Vagina (tissue), 2 donors: ENCODE data around the gene FRYL.
A peak's percentile ranks its signal among the peaks of the same experiment; 100 is the strongest.

Experiments used
- CTCF ChIP-seq, 3 experiments: fragments of 450-650 bp in 2 of 3; fragments of 200-600 bp in 1 of 3; sonication (generic) in 1 of 3; IDR thresholded peaks; one replicate each; pipeline ENCODE4 v1.5.1; 2017 to 2019; ENCODE audit warnings: antibody characterized with exemption in 3 of 3, mild to moderate bottlenecking in 2 of 3, moderate library complexity in 2 of 3
- POLR2AphosphoS5 ChIP-seq, 2 donors: sonication (generic); formaldehyde crosslinking; IDR thresholded peaks; one replicate each; pipeline ENCODE4 v1.9.0; 2017; ENCODE audit warnings: antibody characterized with exemption in 2 of 2, mild to moderate bottlenecking in 2 of 2, low read depth in 1 of 2; ENCODE audit not compliant: insufficient read depth in 1 of 2

DNA sequence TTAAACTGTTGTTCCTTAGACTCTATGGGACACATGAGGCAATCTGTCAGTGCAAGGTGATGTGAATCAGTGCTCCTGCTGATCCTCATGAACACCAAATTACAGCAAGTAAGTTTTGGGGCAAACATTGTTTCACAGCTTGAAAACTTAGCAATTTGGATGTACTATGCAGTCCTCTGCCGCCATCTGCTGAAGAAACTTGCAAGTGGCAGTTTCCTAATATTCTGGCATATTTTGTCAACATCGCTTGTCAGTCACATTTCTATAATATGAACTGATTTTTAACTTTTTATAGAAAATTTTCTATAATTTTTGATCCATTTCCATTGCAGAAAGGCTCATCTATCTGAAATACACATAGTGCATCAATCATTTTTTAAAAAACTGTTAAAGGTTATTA lies 233.7 kb downstream of the FRYL start:
- TF ChIP-seq POLR2AphosphoS5 (IDR thresholded peaks at IDR 0.05; ENCODE audit: insufficient read depth in 1 of 2, low read depth in 1 of 2) (no peak), CTCF (IDR thresholded peaks at IDR 0.05) (peak in 1 of 3 experiments; percentile 34)
